Mammary epithelial cell (primary cell): ENCODE measurements around the gene TCF12.

ENCODE experiments used
- CTCF ChIP-seq, 2 donors: IDR thresholded peaks in 1 of 2; conservative IDR thresholded peaks in 1 of 2; 2 replicates each; pipeline ENCODE4 v1.5.1; 2011 to 2012; ENCODE audit warnings: inconsistent platforms in 2 of 2, low read length in 2 of 2, mild to moderate bottlenecking in 2 of 2, control low read depth in 1 of 2, low read depth in 1 of 2; ENCODE audit not compliant: insufficient read depth in 1 of 2; ENCODE audit errors: extremely low read depth in 1 of 2
- EZH2 ChIP-seq: IDR thresholded peaks from 2 replicates; pipeline ENCODE4 v1.6.1; 2012; ENCODE audit warnings: low read length, inconsistent platforms, borderline replicate concordance

GRCh38 chr15:56944485-56944884, 26.0 kb downstream of the TCF12 start:
- no peak for TF ChIP-seq CTCF (conservative IDR thresholded peaks at IDR 0.05 in 1 of 2, IDR thresholded peaks at IDR 0.05 in 1 of 2; ENCODE audit: extremely low read depth in 1 of 2, insufficient read depth in 1 of 2, low read depth in 1 of 2, low read length in 2 of 2)
- TF ChIP-seq EZH2 = no peak
